Subcutaneous abdominal adipose tissue (tissue), 5 donors: ENCODE results near the gene SCN5A.

Experiments
- H3K27ac ChIP-seq: one replicate; pipeline ENCODE4 v1.7.0; 2013; ENCODE audit warnings: low read depth, mild to moderate bottlenecking, inconsistent platforms, low read length, moderate library complexity
- H3K27me3 ChIP-seq, 5 donors: one replicate each; pipeline ENCODE4 v1.7.0; 2013; ENCODE audit warnings: low read length in 5 of 5, inconsistent platforms in 1 of 5; ENCODE audit not compliant: control insufficient read depth in 5 of 5, insufficient read depth in 4 of 5
- H3K36me3 ChIP-seq, 5 donors: one replicate each; pipeline ENCODE4 v1.7.0; 2013; ENCODE audit warnings: low read length in 5 of 5; ENCODE audit not compliant: control insufficient read depth in 5 of 5, insufficient read depth in 5 of 5
- H3K4me1 ChIP-seq, 5 donors: one replicate each; pipeline ENCODE4 v1.7.0; 2013; ENCODE audit warnings: low read length in 5 of 5, mild to moderate bottlenecking in 3 of 5, moderate library complexity in 1 of 5; ENCODE audit not compliant: control insufficient read depth in 5 of 5, insufficient read depth in 5 of 5
- H3K4me3 ChIP-seq, 5 donors: one replicate each; pipeline ENCODE4 v1.7.0; 2013; ENCODE audit warnings: low read length in 5 of 5, low read depth in 1 of 5
- H3K9ac ChIP-seq, 5 donors: one replicate each; pipeline ENCODE4 v1.7.0; 2013; ENCODE audit warnings: low read length in 5 of 5, mild to moderate bottlenecking in 4 of 5, moderate library complexity in 3 of 5
- H3K9me3 ChIP-seq, 5 donors: one replicate each; pipeline ENCODE4 v1.7.0; 2013; ENCODE audit warnings: low read length in 5 of 5; ENCODE audit not compliant: control insufficient read depth in 5 of 5
- donor health status: healthy.
- donor health status: healthy.
- donor health status: healthy.
- donor health status: healthy.
- donor health status: healthy.

Gene SCN5A

DNA sequence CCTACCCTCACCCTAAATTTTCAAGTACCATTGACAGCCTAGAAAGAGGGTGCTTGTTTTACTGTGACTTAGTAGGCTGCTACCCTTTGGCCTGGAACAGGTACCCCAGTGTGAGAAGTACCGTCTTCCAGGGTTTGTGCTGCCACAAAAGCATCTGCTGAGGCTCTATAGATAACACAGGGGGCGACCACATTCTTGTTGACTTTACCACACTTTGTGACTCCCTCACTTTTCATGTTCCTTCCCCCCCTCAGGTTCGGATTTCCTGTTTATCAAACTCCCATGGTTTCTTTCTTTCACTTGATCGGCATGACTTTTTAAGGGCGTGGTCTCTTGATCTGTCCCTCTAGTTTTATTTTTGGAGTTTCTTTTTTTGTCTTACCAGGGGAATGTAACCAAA lies 129.8 kb downstream of the SCN5A start:
- Histone ChIP-seq H3K36me3 (peaks cover 16 to 30% (median 16%) of the 10 kb centered on the region in 5 donors), H3K4me1 (peaks cover 0 to 3% (median 0%) of the 10 kb centered on the region in 5 donors), H3K27ac (no peak overlapping the region)

GRCh38 chr3:38519000-38519399 lies 130.5 kb downstream of the SCN5A start:
- Histone ChIP-seq H3K9me3 (no peaks in the 10 kb centered on the region), H3K4me3 (no peak overlapping the region), H3K36me3 (peaks cover 9 to 28% (median 13%) of the 10 kb centered on the region in 5 donors), H3K4me1 (peaks cover 0 to 3% (median 0%) of the 10 kb centered on the region in 5 donors), H3K27ac (no peak overlapping the region), H3K27me3 (no peaks in the 10 kb centered on the region), H3K9ac (no peak overlapping the region)

More for the DNA sequence above, 129.8 kb downstream of the SCN5A start:
- Histone ChIP-seq H3K9me3 (no peaks in the 10 kb centered on the region), H3K27me3 (no peaks in the 10 kb centered on the region), H3K4me3 (no peak overlapping the region), H3K9ac (no peak overlapping the region)

DNA sequence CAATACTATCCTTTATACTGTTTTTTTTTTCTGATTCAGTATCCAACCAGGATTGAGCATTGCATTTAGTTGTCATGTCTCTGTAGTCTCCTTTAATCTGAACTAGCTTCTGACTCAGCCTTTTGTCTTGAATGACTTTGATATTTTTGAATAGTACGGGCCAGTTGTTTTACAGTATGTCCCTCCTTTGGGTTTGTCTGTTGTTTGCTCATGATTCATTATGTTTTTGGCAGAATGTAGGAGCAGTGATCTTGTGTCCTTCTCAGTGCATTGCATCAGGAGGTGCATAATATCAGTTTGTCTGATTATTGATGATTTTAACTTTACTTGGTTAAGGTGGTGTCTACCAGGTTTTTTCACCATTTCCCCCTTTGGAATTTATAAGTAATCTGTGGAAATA lies 132.8 kb downstream of the SCN5A start:
- Histone ChIP-seq H3K9me3 (no peaks in the 10 kb centered on the region), H3K27me3 (no peaks in the 10 kb centered on the region), H3K27ac (no peak overlapping the region), H3K4me1 (peaks cover 0 to 3% (median 0%) of the 10 kb centered on the region in 5 donors), H3K9ac (no peak overlapping the region), H3K4me3 (no peak overlapping the region), H3K36me3 (peaks cover 10 to 40% (median 17%) of the 10 kb centered on the region in 5 donors)

DNA sequence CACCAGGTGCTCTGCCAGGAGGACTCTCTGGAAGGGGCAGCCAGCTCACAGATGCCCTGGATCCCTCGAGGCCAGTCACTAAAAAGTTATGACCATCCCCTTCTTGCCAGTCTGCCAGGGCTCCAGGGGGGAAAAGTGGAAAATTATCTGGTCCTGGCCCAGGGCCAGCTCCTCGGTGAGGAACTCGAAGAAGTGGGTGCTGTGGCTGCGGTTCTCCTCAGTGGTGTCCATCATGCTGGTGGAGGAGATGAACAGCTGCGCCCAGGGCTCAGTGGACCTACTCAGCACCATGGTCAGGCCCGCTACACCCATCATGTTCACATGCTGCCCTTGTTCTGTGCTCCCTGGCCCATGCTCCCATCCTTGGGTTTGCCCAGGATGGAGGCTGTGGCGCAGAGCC lies 134.1 kb downstream of the SCN5A start:
- Histone ChIP-seq H3K4me1 (peaks cover 0 to 3% (median 0%) of the 10 kb centered on the region in 5 donors), H3K9me3 (no peaks in the 10 kb centered on the region), H3K36me3 (peaks cover 16 to 50% (median 26%) of the 10 kb centered on the region in 5 donors), H3K27ac (no peak overlapping the region), H3K9ac (no peak overlapping the region), H3K4me3 (no peak overlapping the region), H3K27me3 (no peaks in the 10 kb centered on the region)

GRCh38 chr3:38511546-38511945 lies 137.9 kb downstream of the SCN5A start:
- H3K4me3 ChIP-seq = no peak overlapping the region
- no peaks in the 10 kb centered on the region for H3K27me3 ChIP-seq
- no peaks in the 10 kb centered on the region for H3K9me3 ChIP-seq
- no peak overlapping the region for H3K9ac ChIP-seq
- no peak overlapping the region for H3K27ac ChIP-seq
- no peaks in the 10 kb centered on the region for H3K4me1 ChIP-seq
- peaks cover 26 to 43% (median 35%) of the 10 kb centered on the region in 5 donors for H3K36me3 ChIP-seq

- Histone ChIP-seq H3K4me1 (no peaks in the 10 kb centered on the region), H3K9me3 (no peaks in the 10 kb centered on the region), H3K36me3 (peaks cover 26 to 44% (median 35%) of the 10 kb centered on the region in 5 donors), H3K9ac (no peak overlapping the region), H3K27me3 (no peaks in the 10 kb centered on the region), H3K27ac (no peak overlapping the region), H3K4me3 (no peak overlapping the region)
Observed at GRCh38 chr3:38510631-38511030, 138.9 kb downstream of the SCN5A start.

GRCh38 chr3:38509732-38510131 lies 139.8 kb downstream of the SCN5A start:
- Histone ChIP-seq H3K9me3 (no peaks in the 10 kb centered on the region), H3K27me3 (no peaks in the 10 kb centered on the region), H3K9ac (no peak overlapping the region), H3K27ac (no peak overlapping the region), H3K4me1 (no peaks in the 10 kb centered on the region), H3K36me3 (peaks cover 20 to 40% (median 35%) of the 10 kb centered on the region in 5 donors), H3K4me3 (no peak overlapping the region)

DNA sequence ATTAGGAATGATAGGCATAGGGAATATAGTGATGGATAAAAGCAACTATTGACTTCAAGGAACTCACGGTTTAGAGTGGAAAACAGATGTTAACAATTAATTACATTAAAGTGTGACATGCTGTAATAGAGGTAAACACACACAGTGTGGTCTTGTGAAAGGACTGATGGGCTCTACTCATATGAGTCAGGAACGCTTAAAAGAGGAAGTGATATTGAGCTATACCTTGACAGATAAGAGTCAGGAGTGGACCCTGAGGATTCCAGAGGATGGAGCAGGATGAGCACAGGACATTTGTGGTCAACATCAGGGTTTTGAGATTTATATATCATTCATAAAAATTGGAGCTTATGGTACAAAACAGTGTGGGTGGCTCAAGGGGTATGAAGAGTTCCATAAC lies 142.4 kb downstream of the SCN5A start:
- Histone ChIP-seq H3K27ac (no peak overlapping the region), H3K27me3 (no peaks in the 10 kb centered on the region), H3K4me3 (no peak overlapping the region), H3K36me3 (peaks cover 15 to 41% (median 33%) of the 10 kb centered on the region in 5 donors), H3K9ac (no peak overlapping the region), H3K9me3 (no peaks in the 10 kb centered on the region), H3K4me1 (no peaks in the 10 kb centered on the region)

- H3K4me3 ChIP-seq = no peak overlapping the region
- H3K36me3 ChIP-seq = peaks cover 9 to 29% (median 25%) of the 10 kb centered on the region in 5 donors
- no peak overlapping the region for H3K9ac ChIP-seq
- no peak overlapping the region for H3K27ac ChIP-seq
- H3K4me1 ChIP-seq = peaks cover 0 to 12% (median 11%) of the 10 kb centered on the region in 5 donors
- H3K27me3 ChIP-seq = no peaks in the 10 kb centered on the region
- H3K9me3 ChIP-seq = no peaks in the 10 kb centered on the region
Observed at GRCh38 chr3:38500688-38501417, 148.6 kb downstream of the SCN5A start.
